ENCODE measurements around the gene ARHGAP10.

Gene ARHGAP10

GRCh38 chr4:148090503-148091476, 358.9 kb downstream of the ARHGAP10 start:
- TF ChIP-seq CEBPB (IDR thresholded peaks at IDR 0.05) (no peak), ZBTB7A (IDR thresholded peaks at IDR 0.05; ENCODE audit: low read depth) (no peak), FOXM1 (IDR thresholded peaks at IDR 0.05; ENCODE audit: borderline replicate concordance, low read depth) (no peak), USF1 (IDR thresholded peaks at IDR 0.05) (no peak), TAF1 (IDR thresholded peaks at IDR 0.05; ENCODE audit: low read depth) (no peak)
- TF ChIP-seq, protein P1, sequence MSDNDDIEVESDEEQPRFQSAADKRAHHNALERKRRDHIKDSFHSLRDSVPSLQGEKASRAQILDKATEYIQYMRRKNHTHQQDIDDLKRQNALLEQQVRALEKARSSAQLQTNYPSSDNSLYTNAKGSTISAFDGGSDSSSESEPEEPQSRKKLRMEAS (IDR thresholded peaks at IDR 0.05): no peak

DNA sequence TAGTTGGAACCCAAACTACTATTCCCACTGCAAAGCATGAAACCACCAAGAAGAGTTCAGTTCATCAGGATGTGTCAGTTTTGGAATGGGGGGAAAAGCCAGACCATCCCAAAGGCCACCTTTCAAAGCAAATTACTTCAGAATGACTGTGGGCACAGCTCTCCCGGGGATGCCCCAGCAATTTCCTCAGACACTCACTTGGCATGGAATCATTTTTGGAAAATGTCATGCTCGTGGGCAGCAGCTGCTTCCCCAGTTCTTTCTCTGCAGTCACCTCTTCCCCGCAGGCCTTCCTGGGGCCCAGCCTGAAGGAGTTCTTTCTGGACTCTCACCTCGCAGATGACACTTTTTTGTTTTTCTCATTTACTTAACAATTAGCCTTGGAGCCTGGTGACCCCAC, 360.0 kb downstream of the ARHGAP10 start:
- TF ChIP-seq TEAD4 (IDR thresholded peaks at IDR 0.05) (no peak), YY1 (IDR thresholded peaks at IDR 0.05; ENCODE audit: low read depth) (no peak), RAD21 (IDR thresholded peaks at IDR 0.05; ENCODE audit: low read depth) (no peak), EGR1 (IDR thresholded peaks at IDR 0.05) (no peak)

- TF ChIP-seq, protein P1 (IDR thresholded peaks at IDR 0.05): no peak
- TF ChIP-seq EGR1 (IDR thresholded peaks at IDR 0.05): no peak
- no peak for TF ChIP-seq CEBPB (IDR thresholded peaks at IDR 0.05)
- no peak for TF ChIP-seq TCF12 (IDR thresholded peaks at IDR 0.05; ENCODE audit: low read depth)
Measured at GRCh38 chr4:148092316-148093014, 360.6 kb downstream of the ARHGAP10 start.

- no peak for TF ChIP-seq CREB1 (IDR thresholded peaks at IDR 0.05; ENCODE audit: low read depth)
- TF ChIP-seq NFIC (IDR thresholded peaks at IDR 0.05): no peak
- no peak for TF ChIP-seq RAD21 (IDR thresholded peaks at IDR 0.05; ENCODE audit: low read depth)
- TF ChIP-seq TCF12 (IDR thresholded peaks at IDR 0.05; ENCODE audit: low read depth): no peak
- no peak for TF ChIP-seq TAF1 (IDR thresholded peaks at IDR 0.05; ENCODE audit: low read depth)
- no peak for TF ChIP-seq YY1 (IDR thresholded peaks at IDR 0.05; ENCODE audit: low read depth)
Measured at GRCh38 chr4:148093065-148093464, 361.2 kb downstream of the ARHGAP10 start.

- TF ChIP-seq CREB1 (IDR thresholded peaks at IDR 0.05; ENCODE audit: low read depth) (no peak), FOXM1 (IDR thresholded peaks at IDR 0.05; ENCODE audit: borderline replicate concordance, low read depth) (no peak), TCF12 (IDR thresholded peaks at IDR 0.05; ENCODE audit: low read depth) (no peak), RAD21 (IDR thresholded peaks at IDR 0.05; ENCODE audit: low read depth) (no peak), YY1 (IDR thresholded peaks at IDR 0.05; ENCODE audit: low read depth) (no peak), NFIC (IDR thresholded peaks at IDR 0.05) (no peak), CEBPB (IDR thresholded peaks at IDR 0.05) (no peak), ZBTB7A (IDR thresholded peaks at IDR 0.05; ENCODE audit: low read depth) (no peak), EP300 (IDR thresholded peaks at IDR 0.05; ENCODE audit: borderline replicate concordance) (no peak), USF1 (IDR thresholded peaks at IDR 0.05) (no peak), TAF1 (IDR thresholded peaks at IDR 0.05; ENCODE audit: low read depth) (no peak)
- TF ChIP-seq, protein P2, sequence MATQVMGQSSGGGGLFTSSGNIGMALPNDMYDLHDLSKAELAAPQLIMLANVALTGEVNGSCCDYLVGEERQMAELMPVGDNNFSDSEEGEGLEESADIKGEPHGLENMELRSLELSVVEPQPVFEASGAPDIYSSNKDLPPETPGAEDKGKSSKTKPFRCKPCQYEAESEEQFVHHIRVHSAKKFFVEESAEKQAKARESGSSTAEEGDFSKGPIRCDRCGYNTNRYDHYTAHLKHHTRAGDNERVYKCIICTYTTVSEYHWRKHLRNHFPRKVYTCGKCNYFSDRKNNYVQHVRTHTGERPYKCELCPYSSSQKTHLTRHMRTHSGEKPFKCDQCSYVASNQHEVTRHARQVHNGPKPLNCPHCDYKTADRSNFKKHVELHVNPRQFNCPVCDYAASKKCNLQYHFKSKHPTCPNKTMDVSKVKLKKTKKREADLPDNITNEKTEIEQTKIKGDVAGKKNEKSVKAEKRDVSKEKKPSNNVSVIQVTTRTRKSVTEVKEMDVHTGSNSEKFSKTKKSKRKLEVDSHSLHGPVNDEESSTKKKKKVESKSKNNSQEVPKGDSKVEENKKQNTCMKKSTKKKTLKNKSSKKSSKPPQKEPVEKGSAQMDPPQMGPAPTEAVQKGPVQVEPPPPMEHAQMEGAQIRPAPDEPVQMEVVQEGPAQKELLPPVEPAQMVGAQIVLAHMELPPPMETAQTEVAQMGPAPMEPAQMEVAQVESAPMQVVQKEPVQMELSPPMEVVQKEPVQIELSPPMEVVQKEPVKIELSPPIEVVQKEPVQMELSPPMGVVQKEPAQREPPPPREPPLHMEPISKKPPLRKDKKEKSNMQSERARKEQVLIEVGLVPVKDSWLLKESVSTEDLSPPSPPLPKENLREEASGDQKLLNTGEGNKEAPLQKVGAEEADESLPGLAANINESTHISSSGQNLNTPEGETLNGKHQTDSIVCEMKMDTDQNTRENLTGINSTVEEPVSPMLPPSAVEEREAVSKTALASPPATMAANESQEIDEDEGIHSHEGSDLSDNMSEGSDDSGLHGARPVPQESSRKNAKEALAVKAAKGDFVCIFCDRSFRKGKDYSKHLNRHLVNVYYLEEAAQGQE (IDR thresholded peaks at IDR 0.05; ENCODE audit: low read depth): no peak
Measured at GRCh38 chr4:148094149-148094548, 362.3 kb downstream of the ARHGAP10 start.

- TF ChIP-seq, protein P1 (IDR thresholded peaks at IDR 0.05): no peak
- TF ChIP-seq TEAD4 (IDR thresholded peaks at IDR 0.05) (no peak), NFIC (IDR thresholded peaks at IDR 0.05) (no peak), TAF1 (IDR thresholded peaks at IDR 0.05; ENCODE audit: low read depth) (no peak), FOXM1 (IDR thresholded peaks at IDR 0.05; ENCODE audit: borderline replicate concordance, low read depth) (no peak), RAD21 (IDR thresholded peaks at IDR 0.05; ENCODE audit: low read depth) (no peak), USF1 (IDR thresholded peaks at IDR 0.05) (no peak), TCF12 (IDR thresholded peaks at IDR 0.05; ENCODE audit: low read depth) (no peak), YY1 (IDR thresholded peaks at IDR 0.05; ENCODE audit: low read depth) (no peak), EGR1 (IDR thresholded peaks at IDR 0.05) (no peak), EP300 (IDR thresholded peaks at IDR 0.05; ENCODE audit: borderline replicate concordance) (no peak), ZBTB7A (IDR thresholded peaks at IDR 0.05; ENCODE audit: low read depth) (no peak)
- TF ChIP-seq, protein P2 (IDR thresholded peaks at IDR 0.05; ENCODE audit: low read depth): no peak
Measured at GRCh38 chr4:148095346-148095923, 363.5 kb downstream of the ARHGAP10 start.
